Inflammatory macrophage treated with lipopolysaccharide for 1 hour (primary cell): Measurements from ENCODE around the gene TOP3B.

Experiments used
- DNase-seq, 2 donors: peaks; one replicate each; pipeline ENCODE4 v3.0.0-alpha.2; 2020 to 2022

TOP3B gene

GRCh38 chr22:21980547-21980946, 2.0 kb downstream of the TOP3B start:
- no peak for DNase-seq

- no peak for DNase-seq
Observed at GRCh38 chr22:21978564-21979386, 3.8 kb downstream of the TOP3B start.

- DNase-seq, result no peak
Observed at GRCh38 chr22:21977814-21978213, 4.8 kb downstream of the TOP3B start.

- no peak for DNase-seq
Observed at GRCh38 chr22:21975854-21976345, 6.7 kb downstream of the TOP3B start.

GRCh38 chr22:21975273-21975672, 7.3 kb downstream of the TOP3B start:
- DNase-seq, result no peak

GRCh38 chr22:21974058-21974649, 8.4 kb downstream of the TOP3B start:
- no peak for DNase-seq

GRCh38 chr22:21972806-21973205, 9.8 kb downstream of the TOP3B start:
- DNase-seq, result no peak

GRCh38 chr22:21972293-21972779, 10.3 kb downstream of the TOP3B start:
- peak; percentile 9 to 55 for DNase-seq

- DNase-seq, result no peak
Observed at GRCh38 chr22:21971858-21972275, 10.7 kb downstream of the TOP3B start.

- DNase-seq, result no peak
Observed at GRCh38 chr22:21970800-21971617, 11.6 kb downstream of the TOP3B start.

GRCh38 chr22:21970037-21970799, 12.4 kb downstream of the TOP3B start:
- DNase-seq, result no peak

GRCh38 chr22:21968452-21969129, 14.0 kb downstream of the TOP3B start:
- DNase-seq, result no peak

GRCh38 chr22:21967693-21968271, 14.8 kb downstream of the TOP3B start:
- DNase-seq, result no peak

GRCh38 chr22:21966643-21967516, 15.7 kb downstream of the TOP3B start:
- no peak for DNase-seq

GRCh38 chr22:21965762-21966288, 16.8 kb downstream of the TOP3B start:
- no peak for DNase-seq

GRCh38 chr22:21964918-21965484, 17.6 kb downstream of the TOP3B start:
- no peak for DNase-seq

- no peak for DNase-seq
Observed at GRCh38 chr22:21964234-21964633, 18.4 kb downstream of the TOP3B start.

- no peak for DNase-seq
Observed at GRCh38 chr22:21963790-21964211, 18.8 kb downstream of the TOP3B start.

GRCh38 chr22:21963286-21963685, 19.3 kb downstream of the TOP3B start:
- no peak for DNase-seq

- no peak for DNase-seq
Observed at GRCh38 chr22:21962655-21962949, 20.0 kb downstream of the TOP3B start.
